ENCODE measurements around the gene LIX1.
"Not testable (repeated sequence)": the region's sequence is repeated elsewhere in the genome, so short reads cannot be mapped to it uniquely, and the experiment has no call there.

The LIX1 gene

DNA sequence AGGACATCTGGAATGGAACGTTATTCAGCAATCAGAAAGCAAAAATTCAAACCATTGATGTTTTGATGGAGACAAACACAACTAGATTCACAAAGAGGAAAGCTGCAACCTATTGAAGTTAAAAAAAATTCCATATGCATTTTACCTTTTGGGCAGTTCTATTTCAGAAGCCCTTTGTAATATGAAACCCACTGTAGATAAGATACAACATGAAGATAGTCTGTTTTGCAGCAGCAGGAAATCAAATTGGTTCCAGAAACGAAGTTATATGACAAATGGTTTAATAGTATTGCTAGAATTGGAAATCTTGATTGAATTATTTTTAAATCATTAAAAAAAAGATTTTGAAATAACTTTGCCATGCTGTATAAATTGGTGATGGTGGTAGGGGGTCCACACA is 872 bp downstream of the LIX1 start:
- DNase-seq (ENCODE audit: low read depth), result no peak
- no peak for TF ChIP-seq CTCF (IDR thresholded peaks at IDR 0.05; ENCODE audit: insufficient read depth, low read depth, low read length, missing control alignments)
- no peak overlapping the region for H3K4me3 ChIP-seq (ENCODE audit: low read length)

DNA sequence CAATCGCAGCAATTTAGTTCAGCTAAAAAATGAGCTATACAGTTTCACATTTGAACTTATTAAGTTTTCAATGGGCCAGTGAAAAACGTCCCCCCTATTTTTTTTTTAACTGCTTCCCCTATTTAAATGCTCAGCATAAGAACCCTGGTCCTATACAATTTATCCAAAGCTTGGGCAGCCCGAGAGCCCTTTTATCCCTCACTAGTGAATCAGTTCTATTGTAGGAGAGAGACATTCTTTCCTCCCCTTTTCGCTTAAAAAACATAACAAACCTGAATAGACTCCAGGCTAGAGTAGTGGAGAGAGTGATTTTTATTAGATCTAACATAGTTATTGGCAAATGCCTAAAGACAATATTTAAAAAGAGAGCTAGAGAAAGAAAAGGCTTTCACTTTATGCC is 1.4 kb downstream of the LIX1 start:
- no peak for DNase-seq (ENCODE audit: low read depth)
- H3K4me3 ChIP-seq (ENCODE audit: low read length), result no peak overlapping the region
- no peak for TF ChIP-seq CTCF (IDR thresholded peaks at IDR 0.05; ENCODE audit: insufficient read depth, low read depth, low read length, missing control alignments)

- DNase-seq (ENCODE audit: low read depth), result peak; percentile 18
- not testable (repeated sequence) for H3K4me3 ChIP-seq (ENCODE audit: low read length)
Measured at GRCh38 chr5:97140250-97140649, 2.2 kb downstream of the LIX1 start.

GRCh38 chr5:97136475-97136874 is 5.9 kb downstream of the LIX1 start:
- DNase-seq (ENCODE audit: low read depth), result no peak
- TF ChIP-seq CTCF (IDR thresholded peaks at IDR 0.05; ENCODE audit: insufficient read depth, low read depth, low read length, missing control alignments), result no peak
- no peak overlapping the region for H3K4me3 ChIP-seq (ENCODE audit: low read length)

DNA sequence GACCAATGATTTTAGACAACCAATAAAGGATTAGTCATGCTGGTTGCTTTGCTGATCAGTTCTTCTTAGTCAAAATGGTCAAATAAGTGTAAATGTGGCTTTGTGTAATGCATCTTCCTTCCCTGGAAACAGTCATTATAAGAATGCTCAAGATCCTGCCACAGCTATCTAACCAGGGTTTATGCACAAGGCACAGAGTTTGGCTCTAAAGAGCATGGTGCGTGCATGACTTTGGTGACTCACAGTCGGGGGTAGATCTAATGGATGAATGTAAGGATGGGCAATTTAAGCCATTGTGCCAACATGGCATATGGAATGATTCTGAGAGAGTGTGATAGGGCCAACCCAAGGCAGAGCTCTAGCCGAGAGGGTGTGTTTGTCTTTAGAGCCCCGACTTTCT is 6.5 kb downstream of the LIX1 start:
- no peak overlapping the region for H3K4me3 ChIP-seq (ENCODE audit: low read length)
- no peak for TF ChIP-seq CTCF (IDR thresholded peaks at IDR 0.05; ENCODE audit: insufficient read depth, low read depth, low read length, missing control alignments)
- no peak for DNase-seq (ENCODE audit: low read depth)

GRCh38 chr5:97134634-97135033 is 7.8 kb downstream of the LIX1 start:
- no peak for DNase-seq (ENCODE audit: low read depth)
- TF ChIP-seq CTCF (IDR thresholded peaks at IDR 0.05; ENCODE audit: insufficient read depth, low read depth, low read length, missing control alignments), result no peak
- no peak overlapping the region for H3K4me3 ChIP-seq (ENCODE audit: low read length)

DNA sequence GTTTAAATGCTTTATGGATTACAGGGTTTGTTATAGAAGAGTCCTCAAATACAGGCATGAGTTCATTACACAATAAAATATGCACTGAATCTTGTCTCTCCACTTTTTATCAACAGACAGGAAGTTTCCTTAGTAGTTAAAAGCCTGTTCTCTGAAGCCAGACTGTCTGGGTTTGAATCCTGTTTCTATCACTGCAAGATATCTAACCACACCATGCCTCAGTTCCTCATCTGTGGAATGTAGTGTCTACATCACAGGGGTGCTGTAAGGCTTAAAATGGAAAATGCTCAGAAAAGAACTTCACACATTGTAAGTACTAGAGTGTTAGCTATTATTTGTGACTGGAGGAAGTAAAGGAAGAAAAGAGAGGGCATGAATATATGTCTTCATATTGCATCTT is 9.3 kb downstream of the LIX1 start:
- H3K4me3 ChIP-seq (ENCODE audit: low read length), result no peak overlapping the region
- no peak for DNase-seq (ENCODE audit: low read depth)
- no peak for TF ChIP-seq CTCF (IDR thresholded peaks at IDR 0.05; ENCODE audit: insufficient read depth, low read depth, low read length, missing control alignments)

DNA sequence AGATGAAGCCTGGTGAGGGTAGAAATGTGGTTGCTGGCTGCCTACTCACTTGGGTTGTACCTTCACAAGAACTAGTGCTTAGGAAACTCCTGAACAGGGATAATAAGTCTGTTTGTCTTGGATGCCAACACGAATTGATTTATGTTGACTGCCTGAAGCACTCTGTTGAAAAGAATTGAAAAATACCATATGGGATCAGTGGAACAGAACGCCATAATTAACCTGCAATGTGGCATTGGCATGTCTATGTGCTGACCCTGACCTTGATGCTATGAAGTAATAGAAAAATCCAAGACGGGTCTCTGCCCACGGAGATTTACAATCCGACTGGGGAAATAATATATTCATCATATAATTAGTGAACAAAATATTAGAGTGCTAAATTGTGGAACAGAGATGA is 10.5 kb downstream of the LIX1 start:
- TF ChIP-seq CTCF (IDR thresholded peaks at IDR 0.05; ENCODE audit: insufficient read depth, low read depth, low read length, missing control alignments), result no peak
- H3K4me3 ChIP-seq (ENCODE audit: low read length), result no peak overlapping the region
- no peak for DNase-seq (ENCODE audit: low read depth)

All from epithelial cell of esophagus (primary cell).